Measurements from ENCODE around the gene UGT1A7. TPM values are rescaled to one million over a fixed set of nuclear protein-coding genes. Genes with fewer than 3 reads are reported as not detected.
"Not testable (repeated sequence)": the region's sequence is repeated elsewhere in the genome, so short reads cannot be mapped to it uniquely, and the experiment has no call there.

UGT1A7 gene
- polyA plus RNA-seq, 1 donor from 2014 or later: not detected

- no peaks in the 10 kb centered on the region for H3K27me3 ChIP-seq (ENCODE audit: insufficient read depth, low read depth, low read length)
- no peaks in the 10 kb centered on the region for H3K36me3 ChIP-seq (ENCODE audit: insufficient read depth, low read length)
- no peak overlapping the region for H3K4me3 ChIP-seq (ENCODE audit: low read length)
- H3K79me2 ChIP-seq (replicated peaks; ENCODE audit: insufficient read depth, low read length): no peaks in the 10 kb centered on the region
- no peak overlapping the region for H3K27ac ChIP-seq (ENCODE audit: low read length)
- TF ChIP-seq TAF1 (IDR thresholded peaks at IDR 0.05; ENCODE audit: low read depth): no peak
- TF ChIP-seq EP300 (conservative IDR thresholded peaks at IDR 0.05; ENCODE audit: poor library complexity, severe bottlenecking): no peak
- no peak for TF ChIP-seq RAD21 (conservative IDR thresholded peaks at IDR 0.05)
- TF ChIP-seq EZH2 (IDR thresholded peaks at IDR 0.05; ENCODE audit: borderline replicate concordance, insufficient read depth, low read length, poor library complexity, severe bottlenecking): no peak
- no peak for TF ChIP-seq REST (IDR thresholded peaks at IDR 0.05; ENCODE audit: borderline replicate concordance)
- no peak for TF ChIP-seq MXI1 (conservative IDR thresholded peaks at IDR 0.05; ENCODE audit: poor library complexity, severe bottlenecking)
- TF ChIP-seq POLR2AphosphoS5 (IDR thresholded peaks at IDR 0.05): no peak
- TF ChIP-seq CTCF (IDR thresholded peaks at IDR 0.05; ENCODE audit: poor library complexity, severe bottlenecking): no peak
- TF ChIP-seq SMC3 (conservative IDR thresholded peaks at IDR 0.05; ENCODE audit: poor library complexity): no peak
- no peaks in the 10 kb centered on the region for H3K9me2 ChIP-seq (ENCODE audit: insufficient read depth, low read length)
- H3K9ac ChIP-seq (ENCODE audit: low read length): no peak overlapping the region
- no peaks in the 10 kb centered on the region for H3F3A ChIP-seq (ENCODE audit: insufficient read depth, low read length, poor library complexity, severe bottlenecking)
- H3K4me2 ChIP-seq (ENCODE audit: low read length): no peak overlapping the region
- no peaks in the 10 kb centered on the region for H4K20me1 ChIP-seq (ENCODE audit: insufficient read depth)
- no peak overlapping the region for H2AFZ ChIP-seq (ENCODE audit: low read depth, low read length)
- H3K9me3 ChIP-seq (ENCODE audit: low read length): no peaks in the 10 kb centered on the region
Measured at GRCh38 chr2:233643128-233643527, 38.6 kb upstream of the UGT1A7 start.

- H3K27ac ChIP-seq (ENCODE audit: low read length); H3K4me3 ChIP-seq (ENCODE audit: low read length); H3K27me3 ChIP-seq (ENCODE audit: insufficient read depth, low read depth, low read length); H3K9me2 ChIP-seq (ENCODE audit: insufficient read depth, low read length); H3K79me2 ChIP-seq (replicated peaks; ENCODE audit: insufficient read depth, low read length); H3K36me3 ChIP-seq (ENCODE audit: insufficient read depth, low read length); H4K20me1 ChIP-seq (ENCODE audit: insufficient read depth); H3F3A ChIP-seq (ENCODE audit: insufficient read depth, low read length, poor library complexity, severe bottlenecking); H3K9ac ChIP-seq (ENCODE audit: low read length); H2AFZ ChIP-seq (ENCODE audit: low read depth, low read length); H3K4me2 ChIP-seq (ENCODE audit: low read length); H3K9me3 ChIP-seq (ENCODE audit: low read length): not testable (repeated sequence)
Measured at GRCh38 chr2:233646033-233646432, 35.7 kb upstream of the UGT1A7 start.

GRCh38 chr2:233650981-233651380 lies 30.7 kb upstream of the UGT1A7 start:
- no peaks in the 10 kb centered on the region for H3K9me2 ChIP-seq (ENCODE audit: insufficient read depth, low read length)
- H3K4me3 ChIP-seq (ENCODE audit: low read length): no peak overlapping the region
- H3K79me2 ChIP-seq (replicated peaks; ENCODE audit: insufficient read depth, low read length): no peaks in the 10 kb centered on the region
- H3K9me3 ChIP-seq (ENCODE audit: low read length): no peaks in the 10 kb centered on the region
- no peak overlapping the region for H3K27ac ChIP-seq (ENCODE audit: low read length)
- no peak overlapping the region for H2AFZ ChIP-seq (ENCODE audit: low read depth, low read length)
- H3K4me2 ChIP-seq (ENCODE audit: low read length): no peak overlapping the region
- no peaks in the 10 kb centered on the region for H3K27me3 ChIP-seq (ENCODE audit: insufficient read depth, low read depth, low read length)
- no peak overlapping the region for H3K9ac ChIP-seq (ENCODE audit: low read length)
- H4K20me1 ChIP-seq (ENCODE audit: insufficient read depth): no peaks in the 10 kb centered on the region
- H3F3A ChIP-seq (ENCODE audit: insufficient read depth, low read length, poor library complexity, severe bottlenecking): no peaks in the 10 kb centered on the region
- H3K36me3 ChIP-seq (ENCODE audit: insufficient read depth, low read length): no peaks in the 10 kb centered on the region
- TF ChIP-seq CTCF (IDR thresholded peaks at IDR 0.05; ENCODE audit: poor library complexity, severe bottlenecking): no peak
